ENCODE results near the gene KIF20B.

GRCh38 chr10:89695307-89695706 is 6.1 kb upstream of the KIF20B start:
- TF ChIP-seq CTCF (IDR thresholded peaks at IDR 0.05) (no peak), POLR2A (IDR thresholded peaks at IDR 0.05) (no peak), POLR2AphosphoS5 (IDR thresholded peaks at IDR 0.05; ENCODE audit: insufficient read depth in 1 of 2, low read depth in 1 of 2) (no peak)
